Measurements from ENCODE around the gene SEC23IP.

GRCh38 chr10:119928411-119928810 lies 35.9 kb downstream of the SEC23IP start:
- no peak for TF ChIP-seq POLR2AphosphoS5 (IDR thresholded peaks at IDR 0.05; ENCODE audit: low read depth, low read length)
- TF ChIP-seq, protein P1, sequence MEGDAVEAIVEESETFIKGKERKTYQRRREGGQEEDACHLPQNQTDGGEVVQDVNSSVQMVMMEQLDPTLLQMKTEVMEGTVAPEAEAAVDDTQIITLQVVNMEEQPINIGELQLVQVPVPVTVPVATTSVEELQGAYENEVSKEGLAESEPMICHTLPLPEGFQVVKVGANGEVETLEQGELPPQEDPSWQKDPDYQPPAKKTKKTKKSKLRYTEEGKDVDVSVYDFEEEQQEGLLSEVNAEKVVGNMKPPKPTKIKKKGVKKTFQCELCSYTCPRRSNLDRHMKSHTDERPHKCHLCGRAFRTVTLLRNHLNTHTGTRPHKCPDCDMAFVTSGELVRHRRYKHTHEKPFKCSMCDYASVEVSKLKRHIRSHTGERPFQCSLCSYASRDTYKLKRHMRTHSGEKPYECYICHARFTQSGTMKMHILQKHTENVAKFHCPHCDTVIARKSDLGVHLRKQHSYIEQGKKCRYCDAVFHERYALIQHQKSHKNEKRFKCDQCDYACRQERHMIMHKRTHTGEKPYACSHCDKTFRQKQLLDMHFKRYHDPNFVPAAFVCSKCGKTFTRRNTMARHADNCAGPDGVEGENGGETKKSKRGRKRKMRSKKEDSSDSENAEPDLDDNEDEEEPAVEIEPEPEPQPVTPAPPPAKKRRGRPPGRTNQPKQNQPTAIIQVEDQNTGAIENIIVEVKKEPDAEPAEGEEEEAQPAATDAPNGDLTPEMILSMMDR (IDR thresholded peaks at IDR 0.05): no peak
